Transverse colon (tissue), 4 donors: ENCODE data around the gene OARD1.

ENCODE experiments used
- POLR2AphosphoS5 ChIP-seq, 3 donors: sonication (generic); formaldehyde crosslinking; IDR thresholded peaks; one replicate each; pipeline ENCODE4 v1.6.1; 2016; ENCODE audit warnings: antibody characterized with exemption in 3 of 3
- TF ChIP-seq, protein P1 (sequence below), 5 experiments: fragments of 200-600 bp in 3 of 5; fragments of 450-650 bp in 2 of 5; sonication (generic) in 3 of 5; IDR thresholded peaks; 1 replicate in 2 of 5; 2 replicates in 3 of 5; pipeline ENCODE4 v1.5.1; 2016 to 2017; ENCODE audit warnings: antibody characterized with exemption in 5 of 5, inconsistent platforms in 3 of 5, mild to moderate bottlenecking in 2 of 5, moderate library complexity in 1 of 5

DNA sequence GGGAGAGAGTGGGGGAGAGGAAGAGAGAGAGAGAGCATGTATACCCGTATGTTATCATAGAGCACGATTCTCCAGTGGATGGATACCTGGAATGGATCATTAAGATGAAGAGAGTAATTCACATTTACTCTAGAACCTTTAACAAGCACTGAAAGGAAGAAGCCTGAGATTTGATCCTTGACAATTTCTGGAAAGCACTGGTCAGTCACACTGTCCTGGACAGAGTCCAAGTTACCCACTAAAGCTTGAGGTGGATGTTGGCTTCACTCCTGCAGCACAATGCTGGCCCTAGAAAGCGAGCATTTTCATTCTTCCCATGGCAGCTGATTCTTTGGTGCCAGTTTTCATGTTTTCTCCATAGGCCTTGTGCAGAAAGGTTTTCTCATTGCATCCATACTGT, 26.2 kb upstream of the OARD1 start:
- no peak for TF ChIP-seq POLR2AphosphoS5 (IDR thresholded peaks at IDR 0.05)
- TF ChIP-seq, protein P1, sequence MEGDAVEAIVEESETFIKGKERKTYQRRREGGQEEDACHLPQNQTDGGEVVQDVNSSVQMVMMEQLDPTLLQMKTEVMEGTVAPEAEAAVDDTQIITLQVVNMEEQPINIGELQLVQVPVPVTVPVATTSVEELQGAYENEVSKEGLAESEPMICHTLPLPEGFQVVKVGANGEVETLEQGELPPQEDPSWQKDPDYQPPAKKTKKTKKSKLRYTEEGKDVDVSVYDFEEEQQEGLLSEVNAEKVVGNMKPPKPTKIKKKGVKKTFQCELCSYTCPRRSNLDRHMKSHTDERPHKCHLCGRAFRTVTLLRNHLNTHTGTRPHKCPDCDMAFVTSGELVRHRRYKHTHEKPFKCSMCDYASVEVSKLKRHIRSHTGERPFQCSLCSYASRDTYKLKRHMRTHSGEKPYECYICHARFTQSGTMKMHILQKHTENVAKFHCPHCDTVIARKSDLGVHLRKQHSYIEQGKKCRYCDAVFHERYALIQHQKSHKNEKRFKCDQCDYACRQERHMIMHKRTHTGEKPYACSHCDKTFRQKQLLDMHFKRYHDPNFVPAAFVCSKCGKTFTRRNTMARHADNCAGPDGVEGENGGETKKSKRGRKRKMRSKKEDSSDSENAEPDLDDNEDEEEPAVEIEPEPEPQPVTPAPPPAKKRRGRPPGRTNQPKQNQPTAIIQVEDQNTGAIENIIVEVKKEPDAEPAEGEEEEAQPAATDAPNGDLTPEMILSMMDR (IDR thresholded peaks at IDR 0.05), result no peak
